SU-DHL-6 (cell line): ENCODE measurements around the gene ZNF181.

Experiments used
- EZH2phosphoT487 ChIP-seq: fragments of 200-600 bp; sonication (generic), shearing (Covaris generic); conservative IDR thresholded peaks from 2 replicates; pipeline ENCODE4 v1.6.1; 2018; ENCODE audit warnings: mild to moderate bottlenecking, antibody characterized with exemption, low read length, moderate library complexity, mixed read lengths
- TF ChIP-seq, protein P1 (sequence below): fragments of 200-600 bp; sonication (generic); IDR thresholded peaks from one replicate; pipeline ENCODE4 v1.5.1; 2017; ENCODE audit warnings: antibody characterized with exemption, mild to moderate bottlenecking, low read length, moderate library complexity; ENCODE audit not compliant: insufficient read depth, poor library complexity, severe bottlenecking

DNA sequence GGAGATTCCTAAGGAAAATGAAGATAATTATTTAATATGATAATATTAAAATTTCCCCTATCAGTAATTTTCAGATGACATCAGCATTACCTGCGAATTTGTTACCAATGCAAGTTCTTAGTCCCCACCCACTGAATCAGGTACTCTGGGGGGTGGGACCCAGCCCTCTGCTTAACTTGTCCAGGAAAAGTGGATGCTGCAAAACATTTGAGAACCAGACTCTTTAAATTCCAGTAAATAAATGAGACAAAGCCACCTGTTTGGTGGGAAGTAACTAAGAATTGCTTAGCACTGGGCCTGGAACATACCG lies 39.5 kb downstream of the ZNF181 start:
- TF ChIP-seq, protein P1, sequence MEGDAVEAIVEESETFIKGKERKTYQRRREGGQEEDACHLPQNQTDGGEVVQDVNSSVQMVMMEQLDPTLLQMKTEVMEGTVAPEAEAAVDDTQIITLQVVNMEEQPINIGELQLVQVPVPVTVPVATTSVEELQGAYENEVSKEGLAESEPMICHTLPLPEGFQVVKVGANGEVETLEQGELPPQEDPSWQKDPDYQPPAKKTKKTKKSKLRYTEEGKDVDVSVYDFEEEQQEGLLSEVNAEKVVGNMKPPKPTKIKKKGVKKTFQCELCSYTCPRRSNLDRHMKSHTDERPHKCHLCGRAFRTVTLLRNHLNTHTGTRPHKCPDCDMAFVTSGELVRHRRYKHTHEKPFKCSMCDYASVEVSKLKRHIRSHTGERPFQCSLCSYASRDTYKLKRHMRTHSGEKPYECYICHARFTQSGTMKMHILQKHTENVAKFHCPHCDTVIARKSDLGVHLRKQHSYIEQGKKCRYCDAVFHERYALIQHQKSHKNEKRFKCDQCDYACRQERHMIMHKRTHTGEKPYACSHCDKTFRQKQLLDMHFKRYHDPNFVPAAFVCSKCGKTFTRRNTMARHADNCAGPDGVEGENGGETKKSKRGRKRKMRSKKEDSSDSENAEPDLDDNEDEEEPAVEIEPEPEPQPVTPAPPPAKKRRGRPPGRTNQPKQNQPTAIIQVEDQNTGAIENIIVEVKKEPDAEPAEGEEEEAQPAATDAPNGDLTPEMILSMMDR, result no peak
- TF ChIP-seq EZH2phosphoT487, result no peak
